ENCODE results near the gene UBE2D2.
A peak's percentile ranks its signal among the peaks of the same experiment; 100 is the strongest.
"Not testable (repeated sequence)": the region's sequence is repeated elsewhere in the genome, so short reads cannot be mapped to it uniquely, and the experiment has no call there.

Gene UBE2D2

DNA sequence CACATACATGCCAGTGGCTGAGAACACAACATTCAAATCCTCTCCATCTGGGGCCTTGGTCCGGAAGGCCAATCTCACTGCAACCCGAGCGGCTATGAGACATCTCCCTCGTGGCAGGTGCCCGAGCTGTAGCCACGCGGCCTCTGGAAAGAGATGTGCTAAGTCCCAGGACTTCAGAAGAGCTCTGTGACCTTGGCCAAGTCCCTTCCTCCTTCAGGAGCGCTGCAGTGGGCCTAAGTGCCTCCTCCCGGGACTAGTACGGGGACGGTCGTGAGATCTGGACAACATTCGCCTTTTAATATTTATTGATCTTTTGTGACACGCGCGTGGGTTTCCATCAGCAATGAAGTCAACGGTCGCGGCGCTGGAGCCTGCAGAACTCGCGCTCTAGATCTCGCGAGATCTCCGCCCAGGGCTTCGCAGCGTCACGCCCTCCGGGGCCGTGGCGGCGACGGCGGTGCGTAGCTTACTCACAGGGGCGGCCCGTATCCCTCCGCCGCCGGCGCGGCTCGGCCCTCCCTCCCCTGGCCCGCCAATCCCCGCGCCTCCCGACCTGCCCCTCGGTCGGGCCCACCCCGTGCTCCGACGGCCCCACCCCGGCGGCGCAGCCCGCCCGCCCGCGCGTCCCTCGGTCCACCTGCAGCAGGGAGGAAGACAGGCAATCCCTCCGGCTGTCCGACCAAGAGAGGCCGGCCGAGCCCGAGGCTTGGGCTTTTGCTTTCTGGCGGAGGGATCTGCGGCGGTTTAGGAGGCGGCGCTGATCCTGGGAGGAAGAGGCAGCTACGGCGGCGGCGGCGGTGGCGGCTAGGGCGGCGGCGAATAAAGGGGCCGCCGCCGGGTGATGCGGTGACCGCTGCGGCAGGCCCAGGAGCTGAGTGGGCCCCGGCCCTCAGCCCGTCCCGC, at the start of gene UBE2D2:
Gene UBE2D2, plus strand, starts transcription at position 588 of the 903 bp plus-strand sequence. CDS start 453 bp downstream, outside the sequence.
- peak; percentile 97 for DNase-seq (ENCODE audit: low read depth in 2 of 2)

DNA sequence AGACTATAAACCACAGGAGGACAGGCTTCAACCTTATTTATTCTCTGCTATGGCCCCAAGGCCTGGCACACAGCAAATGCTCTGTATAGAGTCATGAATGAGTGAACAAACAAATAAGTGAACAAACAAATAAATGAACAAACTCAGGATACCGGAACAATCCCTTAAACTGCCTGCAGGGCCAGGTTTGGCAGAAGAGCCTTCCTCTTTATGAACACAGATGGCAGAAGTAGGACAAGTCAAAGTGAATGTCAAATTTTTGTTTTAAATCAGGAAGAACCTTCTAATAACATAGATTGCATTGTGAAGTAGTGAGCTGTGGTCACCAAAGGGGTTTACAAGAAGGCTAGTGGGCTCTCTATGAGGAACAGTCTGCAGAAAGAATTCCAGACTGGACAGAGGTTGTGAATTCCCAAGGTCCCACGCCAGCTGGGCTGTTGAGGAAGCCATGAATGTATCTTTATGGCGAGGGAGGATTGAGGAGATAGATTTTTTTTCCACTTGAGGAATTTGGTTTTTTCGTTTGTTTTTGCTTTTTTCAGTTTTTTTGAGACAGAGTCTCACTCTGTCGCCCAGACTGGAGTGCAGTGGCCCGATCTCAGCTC, 48.3 kb upstream of the UBE2D2 start:
- DNase-seq (ENCODE audit: low read depth in 2 of 2), result no peak

DNA sequence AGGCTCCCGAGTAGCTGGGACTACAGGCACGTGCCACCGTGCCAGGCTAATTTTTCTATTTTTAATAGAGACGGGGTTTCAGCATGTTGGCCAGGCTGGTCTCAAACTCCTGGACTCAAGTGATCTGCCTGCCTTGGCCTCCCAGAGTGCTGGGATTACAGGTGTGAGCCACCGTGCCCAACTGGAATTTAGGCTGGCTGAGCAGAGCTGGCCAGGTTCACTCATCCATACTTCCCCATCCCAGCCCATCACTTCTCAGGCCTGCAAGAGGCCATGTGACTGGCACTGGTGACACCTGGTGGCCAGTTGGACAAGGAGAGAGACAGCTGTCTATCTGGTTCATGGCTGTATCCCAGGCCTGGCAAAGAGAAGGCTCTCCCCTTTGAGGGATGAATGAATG, 47.7 kb upstream of the UBE2D2 start:
- peak; percentile 66 to 70 for DNase-seq (ENCODE audit: low read depth in 2 of 2)

DNA sequence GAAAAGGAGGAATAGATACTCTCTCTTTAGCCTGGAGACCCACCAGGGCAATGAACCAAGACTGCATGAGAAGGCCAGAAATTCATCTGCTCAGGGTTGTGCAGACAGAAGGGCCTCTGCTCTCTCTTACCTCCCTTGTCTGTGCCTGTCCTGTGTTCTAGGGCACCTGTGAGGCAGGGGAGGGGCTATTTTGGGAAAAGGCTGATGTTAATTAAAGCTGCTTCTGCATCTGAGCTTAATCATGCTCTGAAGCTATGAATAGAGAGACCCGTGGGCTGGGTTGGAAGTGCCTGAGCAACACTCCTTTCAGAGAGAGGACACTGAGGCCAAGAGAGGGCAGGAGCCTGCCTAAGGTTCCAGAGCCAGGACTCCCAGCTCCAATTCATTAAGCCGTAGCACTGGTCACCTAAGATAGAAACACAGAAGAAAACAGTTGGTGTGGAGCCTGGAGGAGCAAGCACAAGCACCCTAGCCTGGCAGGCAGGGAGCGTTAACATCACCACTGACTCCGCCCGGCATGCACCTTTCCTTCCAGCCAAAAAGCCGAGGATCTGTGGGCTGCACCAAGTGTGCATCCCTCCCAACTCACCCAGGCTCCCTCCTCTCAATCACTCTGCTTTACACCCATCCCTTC, 47.2 kb upstream of the UBE2D2 start:
- DNase-seq (ENCODE audit: low read depth in 2 of 2), result no peak

DNA sequence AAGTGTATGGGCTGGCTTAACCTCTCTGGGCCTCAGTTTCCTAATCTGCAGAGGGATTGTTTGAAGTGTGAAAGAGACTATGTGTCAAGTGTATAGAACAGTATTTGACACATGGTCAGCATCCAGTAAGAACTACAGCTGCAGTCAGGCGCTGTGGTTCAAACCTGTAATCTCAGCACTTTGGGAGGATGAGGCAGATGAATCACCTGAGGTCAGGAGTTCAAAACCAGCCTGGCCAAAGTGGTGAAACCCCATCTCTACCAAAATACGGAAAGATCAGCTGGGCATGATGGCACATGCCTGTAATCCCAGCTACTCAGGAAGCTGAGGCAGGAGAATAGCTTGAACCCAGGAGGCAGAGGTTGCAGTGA, 46.7 kb upstream of the UBE2D2 start:
- DNase-seq (ENCODE audit: low read depth in 2 of 2), result no peak

DNA sequence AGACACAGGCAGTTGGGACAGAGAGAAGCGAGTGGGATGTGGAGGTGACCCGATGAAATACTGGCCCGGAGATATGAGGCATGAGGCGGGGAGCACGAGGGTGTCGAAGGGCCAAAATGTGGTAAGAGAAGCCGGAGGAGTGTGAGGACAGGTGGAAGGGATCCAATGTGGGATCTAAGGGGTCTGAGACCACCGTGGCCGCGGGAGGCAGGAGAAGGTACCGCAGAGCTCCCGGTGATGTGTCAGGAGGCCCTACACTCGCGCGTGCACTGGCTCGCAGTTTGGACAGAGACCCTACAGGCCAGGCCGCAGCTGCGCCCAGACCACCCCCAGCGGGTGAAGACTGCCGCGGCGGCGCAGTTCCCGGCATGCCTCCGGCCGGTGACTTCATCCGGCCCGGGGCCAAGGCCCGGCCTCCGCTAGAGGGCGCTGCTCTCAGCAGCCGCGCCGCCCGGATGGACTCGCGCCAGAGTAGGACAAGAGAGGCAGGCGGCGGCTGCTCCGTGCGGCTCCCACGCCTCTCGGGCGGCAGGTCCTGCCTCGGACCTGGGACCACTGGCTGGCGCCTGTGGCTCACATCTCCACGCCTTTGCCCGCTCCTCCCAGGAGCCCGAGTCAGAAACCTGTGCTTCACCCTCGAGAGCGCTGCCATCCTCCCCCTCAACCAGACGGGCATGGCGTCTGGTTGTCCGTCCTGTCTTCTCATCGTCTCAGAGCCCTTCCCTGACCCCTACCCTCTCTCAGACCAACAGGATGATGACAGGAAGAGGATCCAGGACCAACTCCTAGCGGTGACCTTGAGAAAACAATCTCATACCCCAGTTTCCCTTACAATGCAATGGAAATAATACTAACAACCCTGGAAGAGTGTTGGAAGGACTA, 43.2 kb upstream of the UBE2D2 start:
- DNase-seq (ENCODE audit: low read depth in 2 of 2), result peak; percentile 88 to 94

DNA sequence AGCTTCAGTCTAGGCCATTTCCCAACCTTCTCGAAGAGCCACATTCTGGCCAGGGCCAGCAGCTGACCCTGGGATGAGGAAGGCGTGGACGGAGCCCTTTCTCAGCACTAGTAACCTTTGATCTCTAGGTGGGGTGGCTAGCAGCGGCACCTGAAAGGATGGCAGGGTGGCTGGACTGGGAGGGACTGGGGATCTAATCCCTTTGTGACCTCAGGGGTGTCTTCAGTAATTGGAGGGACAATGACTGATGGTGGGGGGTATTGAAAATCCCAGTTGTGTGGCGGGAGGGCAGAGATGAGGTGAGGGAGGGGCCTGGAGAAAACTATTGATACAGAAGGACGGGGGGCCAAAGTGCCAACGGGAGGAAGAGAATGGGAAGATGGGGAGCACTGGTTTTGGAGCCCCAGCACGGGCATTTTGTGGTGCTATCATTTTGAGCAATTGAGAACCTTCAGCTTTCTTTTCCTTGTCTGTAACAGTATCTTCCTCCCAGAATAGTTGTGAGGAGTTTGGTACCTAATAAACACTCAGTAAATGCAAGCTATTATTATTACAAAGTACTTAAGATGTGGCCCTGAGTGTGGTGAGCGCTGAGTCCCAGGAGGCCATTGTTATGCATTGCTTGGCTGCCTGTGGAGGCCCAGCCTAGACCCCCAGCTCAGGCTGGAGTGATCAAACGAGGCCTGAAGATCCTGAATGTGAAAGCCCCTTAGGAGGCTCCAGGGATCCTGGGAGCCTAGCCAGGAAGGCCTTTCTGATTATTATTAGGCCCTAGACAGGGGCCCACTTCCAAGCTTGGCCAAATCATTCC, 37.3 kb upstream of the UBE2D2 start:
- no peak for DNase-seq (ENCODE audit: low read depth in 2 of 2)

DNA sequence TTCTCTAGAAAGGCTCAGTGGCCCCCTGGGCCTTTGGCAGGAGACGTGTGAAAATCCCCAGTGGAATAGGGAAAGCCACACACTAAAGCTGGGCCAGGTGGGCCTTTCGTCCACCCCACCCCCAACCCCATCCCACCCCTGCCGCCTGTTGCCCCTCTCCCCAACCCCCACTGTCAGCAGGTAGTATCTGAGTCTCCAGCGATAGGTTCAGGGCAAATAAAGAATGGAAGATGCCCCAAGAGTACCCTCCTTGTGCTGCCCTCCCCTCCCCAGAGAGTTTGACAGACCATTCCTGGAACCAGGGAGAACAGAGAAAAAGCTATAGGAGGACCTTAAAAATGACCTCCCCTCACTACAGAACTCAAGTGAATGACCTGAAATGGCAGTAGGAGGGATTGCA, 36.7 kb upstream of the UBE2D2 start:
- DNase-seq (ENCODE audit: low read depth in 2 of 2), result no peak

DNA sequence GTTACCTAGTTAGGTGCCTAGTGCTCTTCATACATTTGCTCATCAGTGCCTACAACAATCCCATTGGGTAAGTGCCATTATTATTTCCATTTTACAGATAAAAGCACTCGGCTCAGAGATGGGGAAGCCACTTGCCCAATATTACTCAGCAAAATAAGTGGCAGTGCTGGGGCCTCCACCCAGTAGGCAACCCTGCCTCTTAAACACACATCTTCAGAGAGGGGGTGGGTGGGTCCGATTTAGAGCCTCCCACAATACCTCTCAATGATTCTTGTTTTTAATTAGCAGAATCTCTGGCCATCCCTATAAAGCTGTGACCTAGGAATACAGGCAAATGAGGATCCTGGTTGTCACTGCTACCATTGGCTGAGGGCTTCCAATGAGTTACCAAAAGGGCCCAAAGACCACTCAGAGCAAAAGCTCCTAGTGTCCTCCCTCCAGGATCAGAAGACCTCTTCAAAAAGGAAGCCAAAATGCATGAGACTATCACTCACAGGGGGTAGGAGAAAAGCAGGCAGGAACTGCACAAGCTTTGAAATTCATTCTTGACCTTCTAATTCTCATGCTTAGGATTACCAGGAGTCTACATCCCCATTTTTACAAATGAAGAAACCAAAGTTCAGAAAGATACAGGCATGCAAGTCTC, 36.1 kb upstream of the UBE2D2 start:
- no peak for DNase-seq (ENCODE audit: low read depth in 2 of 2)

DNA sequence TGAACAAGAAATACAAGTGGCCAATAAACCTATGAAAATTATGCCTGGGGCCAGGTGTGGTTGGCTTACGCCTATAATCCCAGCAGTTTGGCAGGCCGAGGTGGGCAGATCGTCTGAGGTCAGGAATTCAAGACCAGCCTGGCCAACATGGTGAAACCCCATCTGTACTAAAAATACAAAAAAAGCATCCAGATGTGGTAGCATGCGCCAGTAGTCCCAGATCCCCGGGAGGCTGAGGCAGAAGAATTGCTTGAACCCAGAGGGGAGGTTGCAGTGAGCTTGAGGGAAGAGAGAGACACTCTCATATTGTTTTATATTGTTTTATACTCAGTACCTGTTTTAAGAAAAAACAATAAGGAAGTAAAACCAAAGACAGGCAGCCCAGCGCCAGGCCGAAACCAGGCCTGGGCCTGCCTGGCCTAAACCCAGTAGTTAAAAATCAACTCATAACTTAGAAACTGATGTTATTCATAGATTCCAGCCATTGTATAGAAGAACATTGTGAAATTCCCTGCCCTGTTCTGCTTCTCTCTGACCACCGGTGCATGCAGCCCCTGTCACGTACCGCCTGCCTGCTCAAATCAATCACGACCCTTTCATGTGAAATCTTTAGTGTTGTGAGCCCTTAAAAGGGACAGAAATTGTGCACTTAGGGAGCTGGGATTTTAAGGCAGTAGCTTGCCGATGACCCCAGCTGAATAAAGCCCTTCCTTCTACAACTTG, 35.4 kb upstream of the UBE2D2 start:
- not testable (repeated sequence) for DNase-seq (ENCODE audit: low read depth in 2 of 2)

DNA sequence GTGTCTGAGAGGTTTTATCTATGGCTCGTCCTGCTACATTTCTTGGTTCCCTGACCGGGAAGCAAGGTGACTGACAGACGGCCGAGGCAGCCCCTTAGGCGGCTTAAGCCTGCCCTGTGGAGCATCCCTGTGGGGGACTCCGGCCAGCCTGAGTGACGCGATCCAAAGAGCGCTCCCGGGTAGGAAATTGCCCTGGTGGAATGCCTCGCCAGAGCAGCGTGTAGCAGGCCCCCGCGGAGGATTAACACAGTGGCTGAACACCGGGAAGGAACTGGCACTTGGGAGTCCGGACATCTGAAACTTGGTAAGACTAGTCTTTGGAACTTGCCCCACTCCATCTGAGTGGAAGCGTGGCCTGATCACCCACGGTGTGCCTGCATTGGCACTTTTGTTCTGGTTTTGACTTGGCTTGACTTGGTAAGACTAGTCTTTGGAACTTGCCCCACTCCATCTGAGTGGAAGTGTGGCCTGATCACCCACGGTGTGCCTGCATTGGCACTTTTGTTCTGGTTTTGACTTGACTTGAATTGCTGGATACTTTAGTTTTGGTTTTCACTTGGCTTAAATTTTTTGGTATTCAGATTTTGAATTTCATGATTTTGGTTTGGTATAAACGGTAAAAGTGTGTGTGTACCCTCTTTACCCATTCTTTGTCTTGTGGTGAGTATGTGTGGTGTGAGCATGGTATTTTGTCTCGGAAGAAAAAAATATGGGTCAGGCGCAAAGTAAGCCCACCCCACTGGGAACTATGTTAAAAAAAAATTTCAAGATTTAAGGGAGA, 34.6 kb upstream of the UBE2D2 start:
- not testable (repeated sequence) for DNase-seq (ENCODE audit: low read depth in 2 of 2)

DNA sequence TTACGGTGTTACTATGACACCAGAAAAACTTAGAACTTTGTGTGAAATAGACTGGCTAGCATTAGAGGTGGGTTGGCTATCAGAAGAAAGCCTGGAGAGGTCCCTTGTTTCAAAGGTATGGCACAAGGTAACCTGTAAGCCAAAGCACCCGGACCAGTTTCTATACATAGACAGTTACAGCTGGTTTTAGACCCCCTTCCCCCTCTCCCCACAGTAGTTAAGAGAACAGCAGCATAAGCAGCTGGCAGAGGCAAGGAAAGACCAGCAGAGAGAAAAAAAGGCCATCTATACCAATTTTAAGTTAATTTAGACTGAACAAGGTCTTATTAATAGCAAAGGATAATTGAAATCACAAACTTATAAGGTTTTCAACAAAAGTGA, 34.1 kb upstream of the UBE2D2 start:
- not testable (repeated sequence) for DNase-seq (ENCODE audit: low read depth in 2 of 2)

DNA sequence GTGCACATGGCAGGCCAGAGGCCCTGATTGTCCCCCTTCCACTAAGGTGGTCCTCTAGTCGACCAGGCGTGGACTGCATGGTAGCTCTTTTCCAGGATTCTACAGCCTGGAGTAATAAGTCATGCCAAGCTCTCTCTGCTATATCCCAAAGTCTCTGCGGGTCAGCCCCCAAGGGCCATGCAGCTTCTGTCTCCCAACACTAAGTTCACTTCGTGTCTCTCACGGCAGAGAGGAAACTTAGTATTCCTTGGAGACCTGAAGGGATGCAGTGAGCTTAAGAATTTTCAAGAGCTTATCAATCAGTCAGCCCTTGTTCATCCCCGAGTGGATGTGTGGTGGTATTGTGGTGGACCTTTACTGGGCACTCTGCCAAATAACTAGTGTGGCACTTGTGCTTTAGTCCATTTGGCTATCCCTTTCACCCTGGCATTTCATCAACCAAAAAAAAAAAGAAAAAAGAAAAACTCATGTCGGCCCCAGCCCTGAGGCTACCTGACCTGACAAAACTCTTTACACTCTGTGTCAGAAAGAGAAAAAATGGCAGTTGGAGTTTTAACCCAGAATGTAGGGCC, 33.2 kb upstream of the UBE2D2 start:
- DNase-seq (ENCODE audit: low read depth in 2 of 2), result not testable (repeated sequence)

DNA sequence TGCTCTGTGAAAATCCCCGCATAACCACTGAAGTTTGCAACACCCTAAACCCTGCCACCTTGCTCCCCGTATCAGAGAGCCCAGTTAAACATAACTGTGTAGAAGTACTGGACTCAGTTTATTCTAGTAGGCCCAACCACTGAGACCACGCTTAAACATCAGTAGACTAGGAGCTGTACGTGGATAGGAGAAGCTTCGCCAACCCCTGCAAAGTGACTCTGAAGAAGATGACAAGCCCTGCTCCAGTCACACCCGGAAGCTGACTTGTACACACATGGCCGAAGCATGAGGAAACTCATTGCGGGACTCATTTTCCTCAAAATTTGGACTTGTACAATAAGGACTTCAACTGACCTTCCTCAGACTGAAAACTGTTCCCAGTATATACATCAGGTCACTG, 32.4 kb upstream of the UBE2D2 start:
- DNase-seq (ENCODE audit: low read depth in 2 of 2), result not testable (repeated sequence)

DNA sequence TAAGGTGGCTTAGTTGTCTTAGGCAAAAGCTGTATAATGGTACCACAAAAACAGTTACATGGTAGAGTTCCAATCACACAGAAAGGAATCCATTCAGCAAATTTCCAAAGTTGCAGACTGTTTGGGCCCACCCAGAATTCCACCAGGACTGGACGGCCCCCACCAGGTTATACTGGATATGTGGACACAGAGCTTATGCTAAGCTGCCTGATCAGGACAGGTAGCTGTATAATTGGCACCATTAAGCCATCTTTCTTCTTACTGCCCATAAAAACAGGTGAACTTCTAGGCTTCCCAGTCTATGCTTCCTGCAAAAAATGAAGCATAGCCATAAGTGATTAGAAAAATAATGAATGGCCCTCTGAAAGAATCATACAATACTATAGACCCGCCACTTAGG, 31.1 kb upstream of the UBE2D2 start:
- DNase-seq (ENCODE audit: low read depth in 2 of 2), result not testable (repeated sequence)

DNA sequence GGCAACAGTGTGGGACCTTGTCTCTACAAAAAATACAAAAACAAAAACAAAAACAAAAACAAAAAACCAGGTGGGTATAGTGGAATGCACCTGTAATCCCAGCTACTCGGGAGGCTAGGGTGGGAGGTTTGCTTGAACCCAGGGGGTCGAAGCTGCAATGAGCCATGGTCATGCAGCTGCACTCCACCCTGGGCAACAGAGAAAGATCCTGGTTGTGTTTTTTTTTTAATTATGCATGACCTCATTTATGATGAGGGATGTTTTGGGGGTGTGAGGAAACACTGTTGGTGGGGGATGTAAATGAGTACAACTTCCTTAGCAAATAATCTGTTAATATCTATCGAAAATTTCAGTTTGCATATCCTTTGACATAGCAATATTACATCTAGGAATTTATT, 29.4 kb upstream of the UBE2D2 start:
- no peak for DNase-seq (ENCODE audit: low read depth in 2 of 2)

DNA sequence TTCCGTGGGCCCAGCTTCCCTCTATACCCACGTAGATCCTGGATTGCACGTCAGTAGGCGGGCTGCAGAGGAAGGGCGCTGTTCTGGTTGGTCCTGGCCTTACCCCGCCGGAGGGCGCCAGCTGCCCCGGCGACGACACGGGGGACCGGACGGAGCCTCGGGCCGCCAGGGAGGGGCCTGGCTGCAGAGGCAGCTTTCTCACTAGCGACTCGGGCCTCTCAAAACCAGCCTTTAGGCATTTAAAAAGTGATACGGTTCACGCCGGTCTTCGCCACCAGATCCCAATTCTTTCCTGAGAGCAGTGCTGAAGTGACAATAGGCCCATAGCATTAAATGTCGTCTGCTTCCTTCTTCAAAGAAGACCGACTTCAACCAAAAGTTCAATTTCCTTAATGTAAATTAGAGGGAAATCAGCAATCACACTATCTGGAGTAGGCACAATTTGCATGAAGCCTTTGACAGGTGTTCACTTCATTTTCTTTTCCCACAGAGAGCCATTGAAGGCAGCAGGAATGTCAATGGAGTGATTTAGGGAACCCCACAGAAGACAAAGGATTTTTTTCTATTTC, 17.6 kb upstream of the UBE2D2 start:
- peak in 1 of 2 donors; percentile 28 for DNase-seq (ENCODE audit: low read depth in 2 of 2)

DNA sequence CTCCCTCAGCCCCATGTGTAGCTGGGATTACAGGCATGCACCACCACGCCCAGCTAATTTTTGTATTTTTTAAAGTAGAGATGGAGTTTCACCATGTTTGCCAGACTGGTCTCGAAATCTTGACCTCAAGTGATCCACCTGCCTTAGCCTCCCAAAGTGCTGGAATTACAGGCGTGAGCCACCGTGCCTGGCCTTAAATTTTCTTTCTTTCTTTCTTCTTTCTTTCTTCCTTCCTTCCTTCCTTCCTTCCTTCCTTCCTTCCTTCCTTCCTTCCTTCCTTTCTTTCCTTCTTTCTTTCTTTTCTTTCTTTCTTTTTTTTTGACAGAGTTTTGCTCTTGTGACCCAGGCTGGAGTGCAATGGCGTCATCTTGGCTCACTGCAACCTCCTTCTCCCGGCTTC, 14.5 kb upstream of the UBE2D2 start:
- DNase-seq (ENCODE audit: low read depth in 2 of 2), result not testable (repeated sequence)
